ENCODE data around the gene PTGFRN. TPM values are rescaled to one million over a fixed set of nuclear protein-coding genes. Genes with fewer than 3 reads are reported as not detected.

The PTGFRN gene
- total RNA-seq, 2 experiments from 2014 or later = not detected

DNA sequence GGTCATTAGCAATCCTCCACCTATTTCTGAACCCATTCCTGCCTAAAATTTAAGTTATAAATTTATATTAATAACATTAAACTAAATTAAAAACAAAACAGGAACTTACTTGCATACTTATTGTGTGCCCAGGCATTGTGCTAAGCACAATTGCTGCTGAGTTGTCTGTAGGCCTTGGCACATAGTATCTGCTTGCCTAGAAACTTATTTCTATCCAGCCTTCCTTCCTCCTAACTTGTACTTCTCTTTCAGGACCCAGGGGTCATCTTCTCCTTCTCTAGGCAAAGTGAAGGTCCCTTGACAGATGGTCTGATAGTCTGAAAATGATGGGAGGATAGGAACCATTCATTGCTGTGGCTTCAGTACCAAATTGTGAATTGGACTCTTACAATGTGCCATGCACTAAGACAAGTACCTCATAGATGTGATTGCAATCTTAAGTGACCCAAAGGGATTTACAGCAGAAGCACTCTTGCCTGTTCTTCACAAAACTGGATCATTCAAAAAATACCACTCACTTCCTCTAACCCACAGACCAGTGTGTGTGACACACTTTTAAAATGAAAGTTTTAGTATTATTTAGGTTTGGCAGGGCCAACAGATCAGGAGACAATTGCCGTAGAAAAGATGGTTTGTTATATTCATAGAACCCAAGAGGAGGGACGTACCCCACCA is 81.6 kb downstream of the PTGFRN start:
- intact Hi-C loops (cut with micrococcal nuclease; ENCODE audit: unreplicated experiment) = no loop called here
- no peaks in the 10 kb centered on the region for H3K79me2 ChIP-seq (ENCODE audit: insufficient read depth, low read depth, low read length)
- H3K4me2 ChIP-seq (ENCODE audit: low read length) = no peak overlapping the region
- no peak overlapping the region for H3K27ac ChIP-seq (ENCODE audit: low read depth, low read length, poor library complexity, severe bottlenecking)
- no peaks in the 10 kb centered on the region for H3K9me2 ChIP-seq (ENCODE audit: insufficient read depth, low read length)
- TF ChIP-seq, protein P1, sequence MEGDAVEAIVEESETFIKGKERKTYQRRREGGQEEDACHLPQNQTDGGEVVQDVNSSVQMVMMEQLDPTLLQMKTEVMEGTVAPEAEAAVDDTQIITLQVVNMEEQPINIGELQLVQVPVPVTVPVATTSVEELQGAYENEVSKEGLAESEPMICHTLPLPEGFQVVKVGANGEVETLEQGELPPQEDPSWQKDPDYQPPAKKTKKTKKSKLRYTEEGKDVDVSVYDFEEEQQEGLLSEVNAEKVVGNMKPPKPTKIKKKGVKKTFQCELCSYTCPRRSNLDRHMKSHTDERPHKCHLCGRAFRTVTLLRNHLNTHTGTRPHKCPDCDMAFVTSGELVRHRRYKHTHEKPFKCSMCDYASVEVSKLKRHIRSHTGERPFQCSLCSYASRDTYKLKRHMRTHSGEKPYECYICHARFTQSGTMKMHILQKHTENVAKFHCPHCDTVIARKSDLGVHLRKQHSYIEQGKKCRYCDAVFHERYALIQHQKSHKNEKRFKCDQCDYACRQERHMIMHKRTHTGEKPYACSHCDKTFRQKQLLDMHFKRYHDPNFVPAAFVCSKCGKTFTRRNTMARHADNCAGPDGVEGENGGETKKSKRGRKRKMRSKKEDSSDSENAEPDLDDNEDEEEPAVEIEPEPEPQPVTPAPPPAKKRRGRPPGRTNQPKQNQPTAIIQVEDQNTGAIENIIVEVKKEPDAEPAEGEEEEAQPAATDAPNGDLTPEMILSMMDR (conservative IDR thresholded peaks at IDR 0.05; ENCODE audit: low read length) = no peak
- no peak for TF ChIP-seq EZH2phosphoT487 (IDR thresholded peaks at IDR 0.05; ENCODE audit: borderline replicate concordance, low read depth, low read length)
- H4K20me1 ChIP-seq (ENCODE audit: insufficient read depth, low read length) = no peaks in the 10 kb centered on the region
- no peaks in the 10 kb centered on the region for H3K36me3 ChIP-seq (ENCODE audit: insufficient read depth, low read length)
- no peak for DNase-seq (ENCODE audit: low spot score)
- no peak overlapping the region for H2AFZ ChIP-seq (ENCODE audit: low read length)
- ChIA-PET CTCF (ENCODE audit: unreplicated experiment) (no interaction called here), POLR2A (no interaction called here)
- BruUV-seq (replicated peaks) = no TSS peak
- H3K4me3 ChIP-seq (ENCODE audit: low read depth, low read length, poor library complexity, severe bottlenecking) = no peak overlapping the region
- H3K9me3 ChIP-seq (ENCODE audit: low read length) = no peaks in the 10 kb centered on the region
- no peaks in the 10 kb centered on the region for H3K4me1 ChIP-seq (ENCODE audit: insufficient read depth, low read length, poor library complexity, severe bottlenecking)

DNA sequence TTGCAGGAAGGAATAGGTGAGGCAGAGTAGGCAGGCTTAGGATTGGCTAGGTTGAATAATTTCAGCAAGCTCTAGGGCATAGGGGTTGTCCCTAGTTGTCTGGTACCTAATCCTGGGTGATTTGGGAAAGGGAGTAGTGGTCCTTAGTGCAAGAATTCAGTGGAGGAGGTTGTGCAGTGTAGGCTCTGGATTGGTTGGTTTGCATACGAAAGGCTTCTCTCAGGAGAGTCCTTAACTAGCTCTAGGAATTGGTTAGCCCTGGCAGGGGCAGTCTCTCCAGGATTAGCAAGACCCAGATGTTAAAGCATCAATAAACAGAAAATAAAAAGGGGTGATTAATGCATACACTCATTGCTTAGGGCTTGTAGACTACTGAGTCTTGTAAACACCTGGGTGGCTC is 82.2 kb downstream of the PTGFRN start:
- Histone ChIP-seq H3K27ac (ENCODE audit: low read depth, low read length, poor library complexity, severe bottlenecking) (no peak overlapping the region), H3K9me2 (ENCODE audit: insufficient read depth, low read length) (no peaks in the 10 kb centered on the region), H3K36me3 (ENCODE audit: insufficient read depth, low read length) (no peaks in the 10 kb centered on the region), H3K4me2 (ENCODE audit: low read length) (no peak overlapping the region), H3K9me3 (ENCODE audit: low read length) (no peaks in the 10 kb centered on the region), H3K4me1 (ENCODE audit: insufficient read depth, low read length, poor library complexity, severe bottlenecking) (no peaks in the 10 kb centered on the region), H4K20me1 (ENCODE audit: insufficient read depth, low read length) (no peaks in the 10 kb centered on the region), H2AFZ (ENCODE audit: low read length) (no peak overlapping the region), H3K4me3 (ENCODE audit: low read depth, low read length, poor library complexity, severe bottlenecking) (no peak overlapping the region), H3K79me2 (ENCODE audit: insufficient read depth, low read depth, low read length) (no peaks in the 10 kb centered on the region)
- DNase-seq (ENCODE audit: low spot score) = no peak
- ChIA-PET CTCF (ENCODE audit: unreplicated experiment) (no interaction called here), POLR2A (no interaction called here)
- TF ChIP-seq, protein P1 (conservative IDR thresholded peaks at IDR 0.05; ENCODE audit: low read length) = no peak
- TF ChIP-seq EZH2phosphoT487 (IDR thresholded peaks at IDR 0.05; ENCODE audit: borderline replicate concordance, low read depth, low read length) = no peak
- no TSS peak for BruUV-seq (replicated peaks)
- intact Hi-C loops (cut with micrococcal nuclease; ENCODE audit: unreplicated experiment) = no loop called here

DNA sequence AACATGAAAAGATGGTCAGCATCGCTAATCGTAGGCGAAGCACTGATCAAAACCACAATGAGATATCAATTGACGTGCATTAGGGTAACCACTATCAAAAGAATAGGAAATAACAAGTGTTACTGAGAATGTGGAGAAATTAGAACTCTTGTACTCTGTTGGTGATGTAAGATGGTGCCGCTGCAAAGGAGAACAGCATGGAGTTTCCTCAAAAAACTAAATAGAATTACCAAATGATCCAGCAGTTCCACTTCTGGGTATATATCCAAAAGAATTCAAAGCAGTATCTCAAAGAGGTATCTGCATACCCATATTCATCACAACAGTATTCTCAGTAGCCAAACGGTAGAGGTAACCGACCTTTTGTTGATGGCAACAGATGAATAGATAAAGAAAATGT is 83.6 kb downstream of the PTGFRN start:
- Histone ChIP-seq H3K4me1 (ENCODE audit: insufficient read depth, low read length, poor library complexity, severe bottlenecking) (no peaks in the 10 kb centered on the region), H3K9me2 (ENCODE audit: insufficient read depth, low read length) (no peaks in the 10 kb centered on the region), H2AFZ (ENCODE audit: low read length) (no peak overlapping the region), H4K20me1 (ENCODE audit: insufficient read depth, low read length) (no peaks in the 10 kb centered on the region), H3K4me3 (ENCODE audit: low read depth, low read length, poor library complexity, severe bottlenecking) (no peak overlapping the region), H3K36me3 (ENCODE audit: insufficient read depth, low read length) (no peaks in the 10 kb centered on the region), H3K79me2 (ENCODE audit: insufficient read depth, low read depth, low read length) (no peaks in the 10 kb centered on the region), H3K27ac (ENCODE audit: low read depth, low read length, poor library complexity, severe bottlenecking) (no peak overlapping the region), H3K9me3 (ENCODE audit: low read length) (no peaks in the 10 kb centered on the region), H3K4me2 (ENCODE audit: low read length) (no peak overlapping the region)
- no TSS peak for BruUV-seq (replicated peaks)
- CTCF ChIA-PET (ENCODE audit: unreplicated experiment) = no interaction called here
- DNase-seq (ENCODE audit: low spot score) = no peak
- POLR2A ChIA-PET = no interaction called here
- intact Hi-C loops (cut with micrococcal nuclease; ENCODE audit: unreplicated experiment) = no loop called here
- TF ChIP-seq, protein P1 (conservative IDR thresholded peaks at IDR 0.05; ENCODE audit: low read length) = no peak
- TF ChIP-seq EZH2phosphoT487 (IDR thresholded peaks at IDR 0.05; ENCODE audit: borderline replicate concordance, low read depth, low read length) = no peak
